Measurements from ENCODE around the gene SCYL1.

The SCYL1 gene

DNA sequence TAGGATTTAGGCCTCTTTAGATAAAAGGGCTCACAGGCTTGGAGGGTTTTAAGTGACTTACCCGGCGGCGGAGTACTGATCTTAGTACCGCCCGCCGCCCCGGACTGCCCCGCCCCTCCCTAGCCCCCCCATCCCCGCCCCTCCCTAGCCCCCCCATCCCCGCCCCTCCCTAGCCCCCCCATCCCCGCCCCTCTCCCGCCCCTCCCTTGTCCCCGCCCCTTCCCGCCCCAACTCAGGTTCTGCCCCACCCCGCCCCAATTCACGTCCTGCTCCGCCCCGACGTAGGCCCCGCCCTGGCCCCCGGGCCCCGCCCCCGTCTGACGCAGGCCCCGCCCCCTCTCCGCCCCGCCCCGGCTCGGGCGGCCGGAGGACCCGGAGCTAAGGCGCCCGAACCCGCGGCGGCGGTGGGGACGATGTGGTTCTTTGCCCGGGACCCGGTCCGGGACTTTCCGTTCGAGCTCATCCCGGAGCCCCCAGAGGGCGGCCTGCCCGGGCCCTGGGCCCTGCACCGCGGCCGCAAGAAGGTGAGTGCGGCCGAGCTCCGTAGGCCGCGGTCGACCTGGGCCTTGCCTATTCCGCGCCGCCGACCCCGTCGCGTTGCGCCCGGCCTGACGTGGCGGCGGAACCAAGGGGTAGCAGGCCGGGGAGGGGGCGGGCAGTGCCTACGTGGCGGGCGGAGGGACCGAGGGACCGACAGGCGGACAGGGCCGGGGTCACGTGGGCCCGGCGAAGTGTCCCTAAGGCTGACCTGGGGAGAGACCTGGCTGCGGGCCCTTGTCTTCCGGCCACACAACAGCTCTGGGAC, at the start of gene SCYL1:
TSS of gene SCYL1 (plus strand) at position 343 of the 805 bp plus-strand sequence. CDS start at position 414, 71 bp downstream.
- Histone ChIP-seq H3K27ac (ENCODE audit: low read depth, low read length) (peak within 1 kb of the TSS; percentile 96), H3K9me3 (ENCODE audit: low read length) (no peaks in the 10 kb centered on the region), H3K4me3 (ENCODE audit: low read depth in 1 of 2, low read length in 2 of 2) (peak within 1 kb of the TSS; percentile 78 to 91), H3K9ac (ENCODE audit: low read length) (peak within 1 kb of the TSS; percentile 39), H3K4me1 (ENCODE audit: insufficient read depth, low read length) (peaks cover 20% of the 10 kb centered on the region), H3K36me3 (ENCODE audit: insufficient read depth, low read length) (peaks cover 18% of the 10 kb centered on the region), H3K27me3 (ENCODE audit: control insufficient read depth in 1 of 2, insufficient read depth in 2 of 2, low read length in 2 of 2) (no peaks in the 10 kb centered on the region)

DNA sequence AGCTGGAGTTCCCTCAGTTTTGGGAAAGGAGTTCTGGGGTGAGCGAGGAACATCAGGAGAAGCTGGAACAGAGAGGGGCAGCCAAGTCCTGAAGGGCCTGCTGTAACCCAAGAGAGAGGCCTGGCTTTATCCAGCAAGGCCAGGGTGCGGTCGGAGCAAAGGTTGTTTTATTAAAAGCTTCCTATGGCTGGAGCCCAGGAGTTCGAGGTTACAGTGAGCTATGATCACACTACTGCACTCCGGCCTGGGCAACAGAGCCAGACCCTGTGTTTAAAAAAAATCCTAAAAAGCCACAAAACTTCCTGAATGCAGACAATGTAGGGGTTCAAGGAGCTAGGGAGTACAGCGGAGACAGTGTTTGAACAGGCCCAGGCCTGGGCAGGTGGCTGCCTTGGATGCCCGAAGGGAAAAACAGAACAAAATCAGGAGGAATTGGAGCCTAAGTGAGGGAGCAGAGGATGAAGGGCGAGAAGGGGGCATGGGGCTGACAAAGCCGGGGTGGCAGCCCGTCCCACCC, 48.2 kb upstream of the SCYL1 start:
- H3K27me3 ChIP-seq (ENCODE audit: control insufficient read depth in 1 of 2, insufficient read depth in 2 of 2, low read length in 2 of 2), result no peaks in the 10 kb centered on the region
- peak overlapping the region; percentile 76 to 87 for H3K4me3 ChIP-seq (ENCODE audit: low read depth in 1 of 2, low read length in 2 of 2)
- H3K36me3 ChIP-seq (ENCODE audit: insufficient read depth, low read length), result no peaks in the 10 kb centered on the region
- H3K9ac ChIP-seq (ENCODE audit: low read length), result peak overlapping the region; percentile 91
- H3K27ac ChIP-seq (ENCODE audit: low read depth, low read length), result peak overlapping the region; percentile 98
- H3K4me1 ChIP-seq (ENCODE audit: insufficient read depth, low read length), result peaks cover 51% of the 10 kb centered on the region
- H3K9me3 ChIP-seq (ENCODE audit: low read length), result no peaks in the 10 kb centered on the region

DNA sequence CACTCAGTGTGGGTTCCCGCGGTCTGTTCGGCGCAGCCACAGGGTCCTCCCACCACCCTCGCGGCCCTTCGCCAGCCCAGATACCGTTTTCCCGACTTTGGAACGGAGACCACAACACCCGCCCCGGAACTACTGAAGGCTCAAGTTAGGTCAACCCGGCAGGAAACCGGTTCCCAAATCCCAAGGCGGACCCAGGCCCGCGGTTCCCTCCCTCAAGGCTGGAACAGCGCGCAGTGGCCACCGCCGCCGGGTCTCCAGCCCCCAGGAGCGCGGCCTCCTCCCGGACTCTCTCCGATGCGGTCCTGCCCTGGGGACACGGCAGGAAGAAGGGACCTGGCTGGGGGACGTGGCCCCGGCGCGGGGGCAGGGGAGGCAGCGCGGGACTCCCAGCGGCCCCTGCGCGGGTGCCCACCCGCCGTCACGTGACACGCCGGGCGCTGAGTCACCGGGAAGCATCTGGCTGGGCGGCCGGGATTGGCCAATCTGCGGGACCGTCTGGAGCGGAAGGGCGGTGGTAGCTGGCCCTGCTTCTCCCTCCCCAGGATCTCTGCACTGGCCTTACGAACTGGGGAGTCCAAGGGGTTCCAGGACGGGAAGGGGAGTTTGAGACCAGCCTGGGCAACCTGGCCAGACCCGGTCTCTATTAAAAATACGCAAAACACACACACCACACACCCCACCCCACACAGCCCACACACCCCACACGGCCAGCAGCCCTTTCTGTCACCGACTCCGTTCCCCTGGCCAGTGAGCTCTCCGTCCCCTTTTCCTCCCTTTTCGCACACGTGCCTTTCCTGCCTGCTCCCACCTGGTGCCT, 47.5 kb upstream of the SCYL1 start:
- no peaks in the 10 kb centered on the region for H3K36me3 ChIP-seq (ENCODE audit: insufficient read depth, low read length)
- H3K4me3 ChIP-seq (ENCODE audit: low read depth in 1 of 2, low read length in 2 of 2), result peak overlapping the region; percentile 76 to 87
- H3K9me3 ChIP-seq (ENCODE audit: low read length), result no peaks in the 10 kb centered on the region
- H3K27ac ChIP-seq (ENCODE audit: low read depth, low read length), result peak overlapping the region; percentile 98
- H3K27me3 ChIP-seq (ENCODE audit: control insufficient read depth in 1 of 2, insufficient read depth in 2 of 2, low read length in 2 of 2), result no peaks in the 10 kb centered on the region
- H3K9ac ChIP-seq (ENCODE audit: low read length), result peak overlapping the region; percentile 94
- peaks cover 47% of the 10 kb centered on the region for H3K4me1 ChIP-seq (ENCODE audit: insufficient read depth, low read length)

DNA sequence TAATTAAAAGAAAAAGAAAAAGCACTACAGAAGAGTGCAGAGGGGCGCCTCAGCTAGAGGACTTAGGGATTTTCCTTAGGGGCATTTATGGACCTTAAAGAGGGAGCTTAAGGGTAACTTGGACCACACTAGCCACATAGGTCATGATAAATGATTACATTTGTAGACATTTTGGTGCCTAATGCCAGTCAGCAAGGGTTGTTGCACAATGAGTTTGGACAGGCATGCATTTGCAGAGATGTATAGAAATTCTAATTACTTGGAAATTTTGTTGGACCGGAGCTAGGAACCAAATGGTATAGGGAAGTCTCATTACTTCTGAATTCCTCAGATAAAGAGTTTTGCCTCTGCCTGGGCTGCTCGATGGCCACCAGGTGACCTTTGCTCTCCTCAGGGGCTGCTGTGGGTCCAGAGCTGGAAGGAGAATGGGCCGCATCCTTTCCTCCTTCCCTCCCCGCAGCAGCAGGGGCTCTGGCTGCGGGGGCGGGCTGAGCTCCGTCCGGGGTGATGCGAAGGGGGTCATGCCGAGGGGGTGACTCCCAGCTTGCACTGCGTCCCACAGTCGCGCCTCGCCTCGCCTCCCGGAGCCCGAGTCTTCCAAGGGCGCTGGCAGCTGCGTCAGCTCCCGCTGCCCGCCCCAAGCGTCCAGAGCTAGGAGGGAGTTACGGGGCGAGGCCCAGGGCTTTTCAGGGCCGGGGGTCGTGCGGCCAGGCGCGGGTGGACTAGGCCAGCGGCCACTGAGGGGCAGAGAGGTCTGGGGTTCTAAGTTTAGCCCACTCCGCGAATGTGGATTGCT, 46.3 kb upstream of the SCYL1 start:
- Histone ChIP-seq H3K36me3 (ENCODE audit: insufficient read depth, low read length) (no peaks in the 10 kb centered on the region), H3K27ac (ENCODE audit: low read depth, low read length) (peak overlapping the region; percentile 98), H3K9me3 (ENCODE audit: low read length) (no peaks in the 10 kb centered on the region), H3K9ac (ENCODE audit: low read length) (peak overlapping the region; percentile 95), H3K27me3 (ENCODE audit: control insufficient read depth in 1 of 2, insufficient read depth in 2 of 2, low read length in 2 of 2) (no peaks in the 10 kb centered on the region), H3K4me1 (ENCODE audit: insufficient read depth, low read length) (peaks cover 38% of the 10 kb centered on the region), H3K4me3 (ENCODE audit: low read depth in 1 of 2, low read length in 2 of 2) (peak overlapping the region; percentile 31 to 59)

DNA sequence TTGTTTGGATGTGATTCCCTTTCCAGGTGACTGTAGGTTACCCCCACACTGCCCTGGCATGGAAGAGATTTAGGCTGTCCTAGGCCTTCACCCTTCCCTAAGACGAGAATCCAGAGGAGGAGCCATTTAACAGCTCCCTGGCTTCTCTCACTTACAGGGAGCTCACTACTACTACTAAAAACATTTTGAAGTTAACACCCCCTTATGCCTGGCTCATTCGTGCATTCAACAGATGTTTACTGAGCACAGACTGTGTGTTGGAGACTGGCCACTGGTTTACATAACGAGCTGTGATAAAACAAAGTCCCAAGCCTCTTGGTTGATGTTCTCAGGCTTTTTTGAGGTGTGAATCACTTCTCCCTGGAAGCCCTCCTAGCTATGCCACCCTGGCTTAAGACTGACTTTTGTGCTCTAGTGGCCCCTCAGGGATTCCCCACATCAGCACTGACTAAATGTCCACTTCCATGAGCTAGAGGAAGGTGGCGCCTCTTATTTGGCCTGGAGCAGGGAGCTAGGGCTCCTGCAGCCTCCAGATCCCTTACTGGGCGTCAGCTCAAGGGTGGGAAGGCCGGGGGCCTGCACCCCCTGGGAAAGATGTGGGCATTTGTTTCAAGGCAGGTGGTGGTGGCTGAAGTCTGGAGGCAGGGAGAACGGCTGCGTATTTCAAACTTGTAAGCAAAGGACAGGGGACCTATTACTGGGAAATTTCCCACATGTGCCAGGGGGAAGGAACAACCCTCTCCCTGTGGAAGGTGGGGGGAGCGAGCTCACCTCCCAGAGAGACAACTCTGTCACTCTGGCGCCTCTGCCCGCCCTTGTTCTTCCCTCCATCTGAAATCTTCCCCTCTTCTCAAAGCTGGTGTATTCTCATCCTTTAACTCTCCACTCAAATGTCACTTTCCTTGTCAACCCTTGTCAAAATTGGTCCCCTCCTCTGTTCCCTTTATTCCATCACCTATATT, 45.4 kb upstream of the SCYL1 start:
- no peaks in the 10 kb centered on the region for H3K27me3 ChIP-seq (ENCODE audit: control insufficient read depth in 1 of 2, insufficient read depth in 2 of 2, low read length in 2 of 2)
- H3K36me3 ChIP-seq (ENCODE audit: insufficient read depth, low read length), result no peaks in the 10 kb centered on the region
- peak overlapping the region; percentile 98 for H3K27ac ChIP-seq (ENCODE audit: low read depth, low read length)
- H3K4me3 ChIP-seq (ENCODE audit: low read depth in 1 of 2, low read length in 2 of 2), result peak overlapping the region in 1 of 2 donors; percentile 59
- H3K9ac ChIP-seq (ENCODE audit: low read length), result peak overlapping the region; percentile 95
- no peaks in the 10 kb centered on the region for H3K9me3 ChIP-seq (ENCODE audit: low read length)
- H3K4me1 ChIP-seq (ENCODE audit: insufficient read depth, low read length), result peaks cover 43% of the 10 kb centered on the region

DNA sequence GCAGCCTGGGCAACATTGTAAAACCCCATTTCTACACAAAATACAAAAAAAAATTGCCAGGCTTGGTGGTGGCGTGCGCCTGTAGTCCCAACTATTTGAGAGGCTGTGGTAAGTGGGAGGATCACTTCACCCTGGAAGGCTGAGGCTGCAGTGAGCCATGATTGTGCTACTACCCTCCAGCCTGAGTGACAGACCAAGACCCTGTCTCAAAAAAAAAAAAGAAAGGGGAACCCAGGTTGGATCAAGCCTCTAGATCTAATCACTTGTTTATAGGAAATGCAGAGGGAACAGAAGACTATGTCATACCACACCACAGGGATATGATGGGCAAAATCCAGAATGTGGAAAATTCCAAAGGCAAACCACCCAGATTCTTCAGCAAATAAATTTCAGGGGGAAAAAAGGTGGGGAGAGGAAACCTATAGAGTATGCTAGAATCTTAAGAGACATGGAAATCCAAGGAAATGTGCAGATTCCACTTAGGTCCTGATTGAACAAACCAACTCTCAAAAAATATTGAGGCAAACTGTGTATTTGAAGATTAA, 42.5 kb upstream of the SCYL1 start:
- Histone ChIP-seq H3K36me3 (ENCODE audit: insufficient read depth, low read length) (no peaks in the 10 kb centered on the region), H3K9ac (ENCODE audit: low read length) (no peak overlapping the region), H3K27me3 (ENCODE audit: control insufficient read depth in 1 of 2, insufficient read depth in 2 of 2, low read length in 2 of 2) (no peaks in the 10 kb centered on the region), H3K9me3 (ENCODE audit: low read length) (no peaks in the 10 kb centered on the region), H3K27ac (ENCODE audit: low read depth, low read length) (peak overlapping the region; percentile 94), H3K4me3 (ENCODE audit: low read depth in 1 of 2, low read length in 2 of 2) (no peak overlapping the region), H3K4me1 (ENCODE audit: insufficient read depth, low read length) (peaks cover 63% of the 10 kb centered on the region)

DNA sequence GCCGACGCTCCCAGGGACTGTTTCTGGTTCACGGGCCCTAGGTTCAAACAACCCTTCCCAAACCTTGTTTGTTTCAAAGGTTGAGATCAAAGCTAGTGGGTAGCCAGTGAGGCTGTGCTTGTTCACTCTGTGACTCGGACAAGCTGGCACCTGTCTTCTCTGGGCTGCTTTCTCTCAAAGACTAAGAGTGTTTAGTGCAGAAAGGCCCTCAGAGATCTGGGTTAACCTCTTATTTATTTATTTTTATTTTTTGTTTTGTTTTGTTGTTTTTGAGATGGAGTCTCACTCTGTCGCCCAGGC, 39.0 kb upstream of the SCYL1 start:
- no peak overlapping the region for H3K4me3 ChIP-seq (ENCODE audit: low read depth in 1 of 2, low read length in 2 of 2)
- peaks cover 70% of the 10 kb centered on the region for H3K4me1 ChIP-seq (ENCODE audit: insufficient read depth, low read length)
- H3K9ac ChIP-seq (ENCODE audit: low read length), result no peak overlapping the region
- no peaks in the 10 kb centered on the region for H3K27me3 ChIP-seq (ENCODE audit: control insufficient read depth in 1 of 2, insufficient read depth in 2 of 2, low read length in 2 of 2)
- H3K9me3 ChIP-seq (ENCODE audit: low read length), result no peaks in the 10 kb centered on the region
- peak overlapping the region; percentile 87 for H3K27ac ChIP-seq (ENCODE audit: low read depth, low read length)
- no peaks in the 10 kb centered on the region for H3K36me3 ChIP-seq (ENCODE audit: insufficient read depth, low read length)

DNA sequence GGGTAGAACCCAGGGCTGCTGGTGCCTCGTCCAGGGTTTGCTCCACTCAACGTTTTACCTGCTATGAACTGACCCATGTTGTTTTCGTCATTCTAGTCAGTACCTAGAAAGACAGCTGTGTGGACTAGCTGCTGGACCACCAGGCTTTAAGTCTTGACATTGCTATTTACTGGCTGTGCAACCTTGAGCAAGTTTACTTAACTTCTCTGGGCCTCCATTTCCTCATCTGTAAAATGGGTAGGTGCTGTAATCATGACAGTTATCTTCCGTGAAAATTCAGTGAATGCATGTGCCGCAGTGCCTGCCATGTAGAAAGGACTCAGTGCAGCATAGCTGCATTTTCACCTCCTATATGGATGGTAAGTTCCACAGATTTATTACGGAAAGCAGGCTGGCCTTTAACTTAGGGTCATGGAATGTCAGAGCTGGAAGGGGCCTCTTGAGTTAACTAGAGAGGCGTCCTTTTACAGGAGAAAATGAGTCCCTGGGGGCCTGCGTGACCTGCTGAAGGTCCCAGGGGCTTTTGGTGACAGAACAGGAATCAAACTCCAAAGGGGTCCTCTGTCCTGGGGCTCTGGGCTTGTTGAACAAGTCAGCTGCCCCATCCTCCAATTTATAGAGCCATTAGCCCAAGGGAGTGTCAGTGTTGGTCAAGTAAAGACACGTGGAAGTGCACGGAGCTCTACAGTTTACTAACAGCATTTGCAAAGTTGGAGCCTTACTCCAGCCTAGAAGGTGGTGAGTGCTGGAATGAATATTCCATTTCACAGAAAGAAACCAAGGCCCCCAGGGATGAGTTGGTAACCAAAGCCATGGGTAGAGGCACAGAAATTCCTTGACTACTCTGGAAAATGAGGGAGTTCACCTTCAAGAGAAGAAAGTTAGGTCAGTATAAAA, 38.1 kb upstream of the SCYL1 start:
- Histone ChIP-seq H3K27me3 (ENCODE audit: control insufficient read depth in 1 of 2, insufficient read depth in 2 of 2, low read length in 2 of 2) (no peaks in the 10 kb centered on the region), H3K4me3 (ENCODE audit: low read depth in 1 of 2, low read length in 2 of 2) (peak overlapping the region in 1 of 2 donors; percentile 20), H3K9me3 (ENCODE audit: low read length) (no peaks in the 10 kb centered on the region), H3K4me1 (ENCODE audit: insufficient read depth, low read length) (peaks cover 74% of the 10 kb centered on the region), H3K9ac (ENCODE audit: low read length) (peak overlapping the region; percentile 30), H3K27ac (ENCODE audit: low read depth, low read length) (peak overlapping the region; percentile 96), H3K36me3 (ENCODE audit: insufficient read depth, low read length) (no peaks in the 10 kb centered on the region)

DNA sequence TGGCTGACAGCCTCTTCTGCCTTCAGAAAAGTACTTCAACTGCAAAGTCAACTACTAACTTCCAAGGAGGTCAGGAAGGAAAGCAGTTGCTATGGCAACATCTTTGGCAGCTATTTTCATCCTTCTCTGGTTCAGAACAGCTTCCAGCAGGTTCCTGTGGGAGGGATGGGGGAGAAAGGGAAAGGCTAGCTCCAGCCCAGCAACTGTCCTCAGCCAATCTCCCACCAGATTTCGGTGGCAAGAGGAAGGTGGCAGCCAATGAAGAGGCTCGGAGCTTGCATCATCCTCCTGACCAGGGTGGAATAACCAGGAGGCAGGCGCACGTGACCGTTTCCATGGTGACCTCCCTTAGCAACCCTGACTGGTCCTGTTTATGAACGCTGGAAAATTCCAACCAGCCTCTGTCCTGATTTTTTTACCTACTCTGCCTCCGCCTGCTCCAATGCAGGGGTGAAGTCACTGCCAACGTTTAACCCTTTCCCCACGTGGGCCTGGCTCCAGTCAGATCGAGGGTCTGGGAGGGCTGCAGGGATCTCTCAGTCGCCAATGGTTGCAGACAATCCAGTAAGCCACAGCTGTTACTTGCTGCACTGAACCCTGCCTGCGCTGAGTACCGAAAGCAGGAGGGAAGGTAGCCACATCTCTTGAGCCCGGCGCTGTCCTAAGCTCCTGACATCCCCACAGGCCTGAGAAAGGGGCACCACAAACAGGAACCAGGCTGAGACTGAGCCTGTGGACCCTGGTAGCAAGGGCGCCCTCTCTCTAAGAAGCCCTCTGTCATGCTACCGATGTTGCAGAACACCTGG, 37.2 kb upstream of the SCYL1 start:
- Histone ChIP-seq H3K4me1 (ENCODE audit: insufficient read depth, low read length) (peaks cover 83% of the 10 kb centered on the region), H3K9me3 (ENCODE audit: low read length) (no peaks in the 10 kb centered on the region), H3K27ac (ENCODE audit: low read depth, low read length) (peak overlapping the region; percentile 100), H3K27me3 (ENCODE audit: control insufficient read depth in 1 of 2, insufficient read depth in 2 of 2, low read length in 2 of 2) (no peaks in the 10 kb centered on the region), H3K4me3 (ENCODE audit: low read depth in 1 of 2, low read length in 2 of 2) (peak overlapping the region; percentile 22 to 57), H3K9ac (ENCODE audit: low read length) (peak overlapping the region; percentile 78), H3K36me3 (ENCODE audit: insufficient read depth, low read length) (no peaks in the 10 kb centered on the region)
